Breast epithelium (tissue), 4 donors: ENCODE data around the gene PRICKLE2. TPM values are rescaled to one million over a fixed set of nuclear protein-coding genes. Genes with fewer than 3 reads are reported as not detected.

ENCODE experiments used
- DNase-seq, 2 donors: peaks; one replicate each; pipeline ENCODE4 v3.0.0-alpha.2; 2019; ENCODE audit warnings: low spot score in 2 of 2
- H3K27ac ChIP-seq, 2 donors: fragments of 200-600 bp; sonication (generic) in 1 of 2; one replicate each; pipeline ENCODE4 v1.5.1; 2016 to 2019; ENCODE audit warnings: mild to moderate bottlenecking in 1 of 2
- H3K27me3 ChIP-seq, 2 donors: fragments of 200-600 bp; sonication (generic) in 1 of 2; one replicate each; pipeline versions ENCODE4 v1.5.1 to v1.6.0; 2017 to 2019; ENCODE audit warnings: control low read depth in 1 of 2, mild to moderate bottlenecking in 1 of 2
- H3K36me3 ChIP-seq: fragments of 200-600 bp; one replicate; pipeline ENCODE4 v1.5.1; 2019
- H3K4me1 ChIP-seq, 2 donors: fragments of 200-600 bp; sonication (generic); one replicate each; pipeline ENCODE4 v1.5.1; 2016 to 2019; ENCODE audit warnings: control low read depth in 1 of 2
- H3K4me3 ChIP-seq, 3 donors: fragments of 200-600 bp; sonication (generic); 1 replicate in 2 of 3; 2 replicates in 1 of 3; pipeline ENCODE4 v1.5.1; 2016 to 2019; ENCODE audit warnings: mild to moderate bottlenecking in 3 of 3, moderate library complexity in 2 of 3
- H3K9me3 ChIP-seq, 2 donors: fragments of 200-600 bp; sonication (generic) in 1 of 2; one replicate each; pipeline ENCODE4 v1.5.1; 2016 to 2019; ENCODE audit warnings: control low read depth in 1 of 2
- CTCF ChIP-seq, 3 donors: fragments of 450-650 bp; IDR thresholded peaks; one replicate each; pipeline ENCODE4 v1.5.1; 2016 to 2017; ENCODE audit warnings: antibody characterized with exemption in 3 of 3, mild to moderate bottlenecking in 3 of 3, moderate library complexity in 3 of 3
- POLR2A ChIP-seq: fragments of 450-650 bp; IDR thresholded peaks from one replicate; pipeline ENCODE4 v1.6.1; 2016; ENCODE audit warnings: antibody characterized with exemption, mild to moderate bottlenecking, moderate library complexity
- POLR2AphosphoS5 ChIP-seq, 3 donors: sonication (generic); formaldehyde crosslinking; IDR thresholded peaks; one replicate each; pipeline ENCODE4 v1.6.1; 2017; ENCODE audit warnings: antibody characterized with exemption in 3 of 3
- intact Hi-C: fragments of 100-400 bp; cut with DNase I; formaldehyde crosslinking; loops from one replicate; pipeline ENCODE4 v1.15.1; 2023; ENCODE audit warnings: low total_unique reads
- total RNA-seq, 3 donors: library from RNA; depleted of rRNA; stranded (reverse); fragments of >200 nt; gene quantifications; one replicate each; pipeline ENCODE4 v1.1.0, GENCODE V29; 2016

PRICKLE2 gene
- total RNA-seq, 3 donors from 2014 or later: 35.1 to 72.5 (median 44.5) TPM

- no peaks in the 10 kb centered on the region for H3K4me1 ChIP-seq
- no peaks in the 10 kb centered on the region for H3K9me3 ChIP-seq
- no peaks in the 10 kb centered on the region for H3K27me3 ChIP-seq
- H3K27ac ChIP-seq: no peak overlapping the region
- H3K36me3 ChIP-seq: no peaks in the 10 kb centered on the region
- DNase-seq: no peak
- H3K4me3 ChIP-seq: no peak overlapping the region
- TF ChIP-seq CTCF (IDR thresholded peaks at IDR 0.05) (no peak), POLR2AphosphoS5 (IDR thresholded peaks at IDR 0.05) (no peak), POLR2A (no peak)
- intact Hi-C loops: no loop called here
Measured at GRCh38 chr3:64179860-64180259, 45.4 kb downstream of the PRICKLE2 start.

- no peaks in the 10 kb centered on the region for H3K27me3 ChIP-seq
- H3K27ac ChIP-seq: no peak overlapping the region
- intact Hi-C loops: no loop called here
- H3K4me3 ChIP-seq: no peak overlapping the region
- no peaks in the 10 kb centered on the region for H3K9me3 ChIP-seq
- TF ChIP-seq POLR2A (no peak), CTCF (IDR thresholded peaks at IDR 0.05) (no peak), POLR2AphosphoS5 (IDR thresholded peaks at IDR 0.05) (no peak)
- no peak for DNase-seq
- H3K36me3 ChIP-seq: no peaks in the 10 kb centered on the region
- H3K4me1 ChIP-seq: no peaks in the 10 kb centered on the region
Measured at GRCh38 chr3:64179249-64179648, 46.0 kb downstream of the PRICKLE2 start.

GRCh38 chr3:64178419-64178818 lies 46.8 kb downstream of the PRICKLE2 start:
- intact Hi-C loops: no loop called here
- Histone ChIP-seq H3K27me3 (no peaks in the 10 kb centered on the region), H3K4me3 (no peak overlapping the region), H3K36me3 (no peaks in the 10 kb centered on the region), H3K27ac (no peak overlapping the region), H3K9me3 (no peaks in the 10 kb centered on the region), H3K4me1 (no peaks in the 10 kb centered on the region)
- DNase-seq: no peak
- TF ChIP-seq POLR2A (no peak), POLR2AphosphoS5 (IDR thresholded peaks at IDR 0.05) (no peak), CTCF (IDR thresholded peaks at IDR 0.05) (no peak)

GRCh38 chr3:64176461-64176996 lies 48.7 kb downstream of the PRICKLE2 start:
- no peak for DNase-seq
- no peaks in the 10 kb centered on the region for H3K36me3 ChIP-seq
- no peaks in the 10 kb centered on the region for H3K27me3 ChIP-seq
- TF ChIP-seq POLR2AphosphoS5 (IDR thresholded peaks at IDR 0.05) (no peak), CTCF (IDR thresholded peaks at IDR 0.05) (no peak), POLR2A (no peak)
- H3K9me3 ChIP-seq: no peaks in the 10 kb centered on the region
- H3K4me3 ChIP-seq: no peak overlapping the region
- intact Hi-C loops: no loop called here
- no peaks in the 10 kb centered on the region for H3K4me1 ChIP-seq
- H3K27ac ChIP-seq: no peak overlapping the region

GRCh38 chr3:64174328-64174727 lies 50.9 kb downstream of the PRICKLE2 start:
- Histone ChIP-seq H3K36me3 (no peaks in the 10 kb centered on the region), H3K9me3 (no peaks in the 10 kb centered on the region), H3K27me3 (no peaks in the 10 kb centered on the region), H3K4me3 (no peak overlapping the region), H3K27ac (peak overlapping the region in 1 of 2 donors; percentile 46), H3K4me1 (no peaks in the 10 kb centered on the region)
- TF ChIP-seq CTCF (IDR thresholded peaks at IDR 0.05) (no peak), POLR2AphosphoS5 (IDR thresholded peaks at IDR 0.05) (peak in 1 of 3 donors; percentile 63)
- DNase-seq: peak in 1 of 2 donors; percentile 62
- intact Hi-C loops: loop anchor here (5.0 kb wide), 1 partner anchor 533 kb away; no protein-coding TSS in a partner anchor
